GM21447 (cell line): ENCODE data around the gene INAVA.
"Not testable (repeated sequence)": the region's sequence is repeated elsewhere in the genome, so short reads cannot be mapped to it uniquely, and the experiment has no call there.

Source experiments
- ATAC-seq: cut with Tn5 transposase; IDR thresholded peaks from one replicate; pipeline ENCODE4 v1.9.1; 2021; ENCODE audit not compliant: unreplicated experiment

The INAVA gene

GRCh38 chr1:200916681-200917080 lies 22.0 kb downstream of the INAVA start:
- no peak for ATAC-seq

- ATAC-seq, result no peak
These were observed 22.7 kb downstream of the INAVA start for GRCh38 chr1:200917291-200917817.

DNA sequence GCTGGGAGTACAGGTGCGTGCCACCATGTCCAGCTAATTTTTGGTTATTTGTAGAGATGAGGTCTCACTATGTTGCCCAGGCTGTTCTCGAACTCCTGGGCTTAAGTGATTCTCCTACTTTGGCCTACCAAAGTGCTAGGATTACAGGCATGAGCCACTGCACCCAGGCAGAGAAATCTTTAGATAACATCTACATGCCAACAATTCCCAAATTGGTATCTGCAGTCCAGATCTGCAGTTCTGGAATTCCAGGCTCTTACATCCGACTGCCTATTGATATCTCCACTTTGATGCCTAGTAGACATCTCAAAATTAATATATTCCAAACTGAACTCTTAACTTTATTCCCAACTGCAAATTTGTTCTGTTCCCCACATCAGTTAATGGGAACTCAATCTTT lies 23.3 kb downstream of the INAVA start:
- ATAC-seq, result no peak

- no peak for ATAC-seq
These were observed 24.7 kb downstream of the INAVA start for GRCh38 chr1:200919386-200919785.

- ATAC-seq, result no peak
These were observed 26.9 kb downstream of the INAVA start for GRCh38 chr1:200921571-200922110.

DNA sequence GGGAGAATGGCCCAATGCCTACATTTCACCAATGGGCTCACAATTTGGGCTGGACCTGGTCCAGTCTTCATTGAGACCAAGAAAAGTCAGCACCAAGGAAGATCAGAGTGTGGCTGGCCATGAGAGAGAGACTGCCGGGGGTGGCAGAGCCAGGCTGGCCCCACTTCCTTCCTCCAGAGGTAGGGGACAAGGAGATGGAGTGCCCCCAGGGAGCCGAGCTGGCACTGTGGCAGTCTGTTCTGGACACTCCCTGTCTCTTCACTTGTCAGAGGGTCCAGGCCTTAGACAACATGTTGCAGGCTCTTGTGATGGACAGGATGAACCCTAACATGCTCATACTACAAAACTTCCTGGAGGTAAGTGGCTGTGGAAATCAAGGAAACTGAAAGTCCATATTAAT lies 27.7 kb downstream of the INAVA start:
- ATAC-seq, result no peak

DNA sequence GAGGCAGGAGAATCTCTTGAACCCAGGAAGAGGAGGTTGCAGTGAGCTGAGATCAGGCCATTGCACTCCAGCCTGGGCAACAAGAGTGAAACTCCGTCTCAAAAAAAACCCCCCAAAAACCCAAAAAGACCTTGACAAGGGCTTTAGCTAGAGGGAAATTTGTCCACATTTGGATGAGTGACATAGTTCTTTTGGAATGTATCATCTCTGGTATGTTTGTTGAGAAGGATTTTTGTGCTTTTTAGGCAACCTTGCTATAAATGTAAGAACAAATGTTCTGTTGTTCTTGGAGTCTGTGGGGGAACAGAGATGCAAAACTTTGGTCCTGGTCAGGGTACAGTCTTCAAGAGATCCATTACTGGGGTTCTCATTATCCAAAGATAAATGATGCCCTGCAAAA lies 28.9 kb downstream of the INAVA start:
- no peak for ATAC-seq

- no peak for ATAC-seq
These were observed 31.1 kb downstream of the INAVA start for GRCh38 chr1:200925831-200926230.

DNA sequence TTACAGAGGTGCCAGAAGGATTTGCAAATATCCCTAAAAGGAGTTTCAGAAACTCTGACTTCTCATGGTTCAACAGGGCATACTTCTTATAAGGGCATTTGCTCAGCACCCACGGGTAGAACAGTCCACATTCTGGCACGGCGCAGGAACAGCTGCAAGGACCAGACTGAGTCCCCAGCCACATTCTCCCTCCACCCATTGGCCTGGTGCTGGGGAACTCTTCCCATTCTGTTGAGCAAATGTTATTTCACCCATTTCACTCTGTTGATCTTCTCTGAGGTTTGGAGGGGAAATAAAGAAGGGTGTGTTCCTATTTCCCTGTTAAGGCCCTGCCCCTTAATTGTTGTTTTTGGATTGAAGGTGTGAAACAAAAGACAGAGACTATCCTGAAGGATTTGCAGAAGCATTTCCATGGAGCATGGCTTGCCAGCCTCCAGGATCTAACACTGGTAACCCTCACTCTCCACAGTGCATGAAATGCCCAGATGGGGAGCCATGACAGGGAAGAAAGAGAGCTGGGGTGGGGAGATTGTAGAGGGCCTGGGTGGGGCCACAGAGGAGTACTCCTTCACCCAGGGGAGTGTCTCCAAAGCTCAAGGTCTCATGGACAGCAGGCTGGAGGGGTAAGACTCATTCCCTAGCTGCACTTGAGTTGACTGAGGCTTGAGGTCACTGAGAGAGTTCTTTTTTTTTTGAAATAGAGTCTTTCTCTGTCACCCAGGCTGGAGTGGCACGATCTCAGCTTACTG lies 35.0 kb downstream of the INAVA start:
- no peak for ATAC-seq

GRCh38 chr1:200930285-200930684 lies 35.6 kb downstream of the INAVA start:
- ATAC-seq, result not testable (repeated sequence)

DNA sequence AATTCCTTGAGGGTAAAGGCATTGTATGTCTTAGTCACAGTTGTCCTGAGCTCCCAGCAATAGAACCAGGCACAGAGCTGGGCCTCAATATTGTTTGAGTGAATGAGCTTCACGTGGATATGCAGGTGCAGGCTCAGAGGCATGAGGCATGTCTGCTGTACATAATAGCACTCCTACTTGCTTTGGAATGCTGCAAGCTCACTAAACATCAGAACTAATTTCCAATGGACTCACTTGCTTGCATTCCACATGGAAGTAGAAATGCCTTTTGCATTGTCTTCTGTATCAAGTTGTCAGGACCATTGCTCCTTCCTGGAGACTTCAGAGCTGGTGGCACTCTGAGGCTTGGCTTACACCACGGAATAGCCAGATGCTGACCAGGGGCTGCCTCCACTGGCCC lies 37.1 kb downstream of the INAVA start:
- no peak for ATAC-seq

GRCh38 chr1:200934676-200935245 lies 40.1 kb downstream of the INAVA start:
- ATAC-seq, result no peak

DNA sequence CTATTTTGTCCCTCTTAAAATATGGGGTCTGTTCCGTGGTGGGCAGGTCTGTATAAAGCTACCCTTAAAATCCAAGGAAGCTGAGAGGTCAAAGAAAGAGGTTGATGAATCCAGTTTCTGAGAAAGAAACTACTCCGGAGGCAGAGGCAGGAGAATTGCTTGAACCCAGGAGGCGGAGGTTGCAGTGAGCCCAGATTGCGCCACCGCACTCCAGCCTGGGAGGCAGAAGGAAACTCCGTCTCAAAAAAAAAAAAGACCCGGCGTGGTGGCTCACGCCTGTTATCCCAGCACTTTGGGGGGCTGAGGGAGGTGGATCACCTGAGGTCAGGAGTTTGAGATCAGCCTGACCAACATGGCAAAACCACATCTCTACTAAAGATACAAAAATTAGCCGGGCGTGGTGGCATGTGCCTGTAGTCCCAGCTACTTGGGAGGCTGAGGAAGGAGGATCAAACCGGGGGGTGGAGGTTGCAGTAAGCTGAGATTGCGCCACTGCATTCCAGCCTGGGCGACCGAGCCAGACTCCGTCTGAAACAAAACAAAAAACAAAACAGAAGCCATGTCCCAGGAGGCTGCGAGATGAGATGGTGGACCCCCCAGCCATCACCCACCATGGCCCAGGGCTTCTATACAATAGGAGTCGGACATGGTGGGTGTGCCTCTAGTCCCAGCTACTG lies 40.7 kb downstream of the INAVA start:
- not testable (repeated sequence) for ATAC-seq

- no peak for ATAC-seq
These were observed 44.3 kb downstream of the INAVA start for GRCh38 chr1:200938955-200939354.

DNA sequence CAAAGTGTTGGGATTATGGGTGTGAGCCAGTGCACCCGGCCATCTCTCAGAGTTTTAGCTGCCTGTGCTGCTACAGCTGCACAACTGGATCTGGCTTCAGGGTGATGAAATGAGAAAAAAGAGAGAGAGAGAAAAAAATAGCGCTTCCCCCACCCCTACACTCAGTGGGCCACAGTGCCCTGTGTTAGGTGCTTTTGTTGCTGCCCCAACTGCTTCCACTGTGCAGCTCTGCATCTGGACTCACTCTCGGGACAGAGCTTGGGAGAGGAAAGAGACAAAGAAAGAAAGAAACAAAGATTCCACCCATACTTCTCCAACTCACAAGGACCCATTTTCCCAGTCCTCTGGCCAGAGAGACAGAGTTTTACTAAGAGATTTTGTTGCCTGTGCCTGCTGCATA lies 50.4 kb downstream of the INAVA start:
- ATAC-seq, result no peak

DNA sequence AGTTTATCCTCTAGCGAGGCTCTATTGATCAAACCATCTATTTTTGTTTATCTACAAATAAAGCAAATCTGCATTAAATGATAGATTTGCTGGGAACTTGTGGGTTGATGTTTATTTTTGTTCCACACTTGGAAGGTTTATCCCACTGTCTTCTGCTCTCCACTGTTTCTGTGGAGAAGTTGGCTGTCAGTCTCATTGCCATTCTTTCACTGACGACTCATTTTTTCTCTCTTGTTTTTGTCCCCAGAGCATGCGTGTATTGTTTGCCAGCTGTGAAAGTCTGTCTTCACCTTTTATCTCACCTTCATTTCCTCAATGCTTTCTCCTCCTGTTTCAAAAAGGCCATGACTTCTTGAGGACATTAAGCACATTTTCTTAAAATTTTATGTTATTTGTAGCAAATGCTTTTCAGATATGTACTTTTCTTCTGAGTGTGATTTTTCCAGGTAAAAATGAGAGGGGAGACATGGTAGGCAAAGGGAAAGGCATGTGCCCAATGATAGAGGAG lies 52.4 kb downstream of the INAVA start:
- ATAC-seq, result no peak

- no peak for ATAC-seq
These were observed 54.9 kb downstream of the INAVA start for GRCh38 chr1:200949626-200950025.

DNA sequence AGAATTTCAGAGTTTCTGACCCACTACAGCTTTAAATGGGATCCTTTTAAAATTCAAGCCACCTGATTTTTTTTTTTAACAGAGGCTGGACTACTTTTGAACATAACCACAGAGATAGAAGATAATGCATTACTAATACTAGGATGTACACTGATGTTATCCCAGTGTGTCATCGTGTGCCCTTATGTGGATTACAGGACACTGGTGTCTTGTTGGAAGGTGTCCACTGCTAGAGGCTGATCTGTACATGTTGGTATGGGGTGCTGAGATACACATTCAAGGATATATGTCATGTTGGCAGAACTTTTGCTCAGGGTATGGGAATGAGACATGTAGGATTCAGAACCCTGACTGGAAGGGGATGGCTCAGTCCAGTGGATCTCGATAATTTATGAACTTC lies 56.3 kb downstream of the INAVA start:
- ATAC-seq, result no peak

DNA sequence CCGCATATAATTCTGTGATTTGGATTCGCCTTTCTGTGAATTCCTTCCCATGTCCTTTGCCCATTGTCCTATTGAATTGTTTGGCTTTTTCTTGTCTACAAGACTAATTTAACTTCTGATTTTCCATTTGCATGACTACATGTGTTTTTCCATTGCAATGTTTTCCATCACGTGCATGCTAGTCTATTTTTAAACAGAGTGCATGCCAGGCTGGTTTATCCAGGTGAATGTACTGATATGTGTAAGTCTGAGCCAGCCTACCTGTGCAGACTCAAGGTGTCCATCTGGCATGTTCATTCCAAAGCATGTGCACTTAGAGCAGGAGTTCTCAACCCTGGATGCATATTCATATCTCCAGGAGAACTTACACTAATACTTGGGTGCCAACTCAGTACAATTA lies 59.7 kb downstream of the INAVA start:
- ATAC-seq, result no peak

- no peak for ATAC-seq
These were observed 63.9 kb downstream of the INAVA start for GRCh38 chr1:200958597-200958996.

- no peak for ATAC-seq
These were observed 64.8 kb downstream of the INAVA start for GRCh38 chr1:200959411-200959921.
